HG02884 (cell line): ENCODE data around the gene LILRA5.
"Not testable (repeated sequence)": the region's sequence is repeated elsewhere in the genome, so short reads cannot be mapped to it uniquely, and the experiment has no call there.

Experiments
- ATAC-seq: cut with Tn5 transposase; IDR thresholded peaks from one replicate; pipeline ENCODE4 v1.9.1; 2021; ENCODE audit warnings: mild to moderate bottlenecking, moderate library complexity; ENCODE audit not compliant: unreplicated experiment

LILRA5 gene

DNA sequence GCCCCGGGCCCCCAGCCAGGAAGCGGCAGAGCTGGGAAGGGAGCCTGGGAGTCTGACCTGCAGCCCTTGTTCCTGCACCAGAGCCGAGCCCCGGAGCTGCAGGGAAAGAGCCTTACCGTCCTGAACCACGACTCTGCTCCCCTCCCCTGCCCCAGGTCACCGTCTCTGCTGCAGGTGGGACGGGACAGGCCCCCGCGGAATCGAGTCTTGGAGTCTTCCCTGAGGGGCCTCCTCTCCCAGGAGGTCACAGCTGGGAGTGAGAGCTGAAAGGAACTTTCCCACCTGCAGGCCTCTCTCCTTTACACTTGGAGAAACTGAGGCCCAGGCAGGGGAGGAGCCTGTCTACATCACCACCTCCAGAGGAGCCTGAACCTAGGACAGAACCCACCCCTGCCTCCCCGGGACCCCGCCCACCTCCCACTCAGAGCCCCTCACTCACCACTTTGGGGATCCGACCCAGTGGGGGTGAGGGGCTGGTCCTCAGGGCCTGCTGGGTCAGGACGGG lies 35.8 kb downstream of the LILRA5 start:
- not testable (repeated sequence) for ATAC-seq

DNA sequence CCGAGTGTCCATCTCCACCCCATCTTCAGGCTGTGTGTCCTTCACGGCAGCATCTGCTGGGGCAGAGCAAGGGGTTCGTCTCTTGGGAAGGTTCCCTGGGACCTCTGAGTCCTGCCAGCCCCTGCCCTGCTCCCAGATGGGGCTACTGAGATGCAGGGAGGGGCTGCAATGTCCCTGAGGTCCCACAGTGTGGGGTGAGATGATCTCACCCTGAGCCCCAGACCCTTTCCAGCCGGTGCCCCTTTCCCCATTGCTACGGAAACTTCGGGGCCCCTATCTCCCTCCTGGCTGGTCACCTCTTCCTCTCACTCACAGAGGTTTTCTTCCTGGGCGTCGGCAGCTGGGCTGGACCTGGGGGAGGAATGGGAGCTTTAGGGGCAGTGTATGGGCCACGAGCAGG lies 37.0 kb downstream of the LILRA5 start:
- no peak for ATAC-seq

- ATAC-seq: not testable (repeated sequence)
Observed at GRCh38 chr19:54274516-54274915, 38.5 kb downstream of the LILRA5 start.

GRCh38 chr19:54273821-54274220 lies 39.1 kb downstream of the LILRA5 start:
- no peak for ATAC-seq

DNA sequence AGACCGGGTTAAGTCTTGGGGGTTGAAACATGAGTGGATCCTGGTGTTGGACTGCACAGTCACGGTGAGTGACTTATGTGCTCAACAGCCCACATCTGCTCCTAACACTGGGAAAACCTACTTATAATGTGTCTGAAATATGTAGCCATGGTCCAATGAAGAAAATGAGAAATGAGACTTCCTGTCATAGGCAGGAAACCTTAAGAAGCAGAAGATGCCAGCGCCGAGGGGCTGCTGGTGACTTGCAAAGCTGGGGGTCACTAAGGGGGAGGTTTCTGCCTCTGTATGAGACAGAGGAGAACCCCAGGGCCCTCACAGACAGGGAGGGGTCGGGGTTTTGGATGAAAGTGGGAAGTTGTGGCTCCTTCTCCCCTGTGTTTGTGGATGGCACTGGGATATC lies 40.8 kb downstream of the LILRA5 start:
- ATAC-seq: not testable (repeated sequence)

GRCh38 chr19:54271587-54271986 lies 41.4 kb downstream of the LILRA5 start:
- not testable (repeated sequence) for ATAC-seq

DNA sequence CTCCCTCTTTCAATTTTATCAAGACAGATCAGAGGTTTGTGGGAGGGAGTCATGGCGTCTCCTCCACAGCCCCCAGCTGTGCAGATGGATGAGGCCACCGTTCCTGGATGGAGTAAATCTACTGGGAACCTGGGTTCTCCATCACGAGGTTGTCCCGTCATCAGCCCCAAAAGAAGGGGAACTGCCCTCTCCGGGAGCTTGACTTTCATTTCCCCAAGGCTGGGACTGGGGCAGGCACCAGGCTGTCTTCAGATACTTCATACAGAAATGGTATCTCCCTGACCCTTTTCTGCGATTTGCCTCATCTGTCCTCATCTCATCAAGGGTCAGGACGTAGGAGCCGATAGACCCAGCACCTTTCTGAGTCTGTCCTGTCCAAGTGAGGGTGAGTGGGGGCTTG lies 41.9 kb downstream of the LILRA5 start:
- no peak for ATAC-seq

GRCh38 chr19:54268936-54269335 lies 44.0 kb downstream of the LILRA5 start:
- ATAC-seq: no peak

DNA sequence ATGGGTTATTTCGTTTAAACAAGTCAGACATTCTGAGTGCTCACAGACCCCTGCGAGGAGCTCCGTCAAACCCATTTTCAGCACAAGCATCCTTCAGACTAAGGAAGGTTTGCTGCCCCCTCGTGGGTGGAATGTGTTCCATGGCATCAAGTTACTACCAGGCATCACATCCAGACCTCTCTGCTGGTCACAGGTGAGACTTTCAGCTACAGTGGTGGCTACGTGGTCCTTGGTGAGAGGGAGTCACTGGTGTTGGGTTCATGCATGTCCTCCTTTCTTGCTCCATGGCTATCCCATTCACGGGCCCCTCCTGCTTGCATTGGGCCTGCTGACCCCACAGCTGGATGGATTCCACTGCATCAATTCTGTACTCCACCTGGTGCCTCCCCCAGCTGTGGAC lies 46.8 kb downstream of the LILRA5 start:
- no peak for ATAC-seq

DNA sequence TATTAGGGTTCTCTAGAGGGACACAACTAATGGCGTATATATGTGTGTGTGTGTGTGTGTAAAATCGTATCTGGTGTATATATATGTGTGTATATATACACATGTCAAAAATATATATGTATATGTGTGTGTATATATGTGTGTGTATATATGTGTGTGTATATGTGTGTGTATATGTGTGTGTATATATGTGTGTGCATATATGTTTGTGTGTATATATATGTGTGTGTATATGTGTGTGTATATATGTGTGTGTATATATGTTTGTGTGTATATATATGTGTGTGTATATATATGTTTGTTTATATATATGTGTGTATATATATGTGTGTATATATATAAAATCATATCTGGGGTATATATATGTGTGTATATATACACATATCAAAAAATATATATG lies 50.5 kb downstream of the LILRA5 start:
- ATAC-seq: no peak

DNA sequence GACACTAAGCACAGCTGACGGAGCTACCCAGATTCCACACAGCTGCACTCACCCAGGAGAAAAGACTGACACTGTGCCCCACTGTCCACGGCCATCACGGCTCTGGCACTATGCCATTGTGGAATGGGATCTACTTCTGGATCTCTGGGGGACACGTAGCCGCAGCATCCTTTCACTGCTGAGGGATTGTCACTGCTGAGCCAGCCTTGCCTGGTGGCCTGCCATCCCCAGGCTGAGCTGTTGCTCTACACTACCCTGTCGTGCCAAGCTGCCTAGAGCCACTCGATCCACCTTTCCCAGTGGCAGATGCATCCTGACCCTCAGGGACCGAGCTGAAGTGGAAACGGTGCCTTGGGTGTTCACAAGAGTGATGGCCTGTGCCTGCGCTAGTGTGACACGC lies 50.9 kb downstream of the LILRA5 start:
- no peak for ATAC-seq

- ATAC-seq: no peak
Observed at GRCh38 chr19:54257116-54257480, 55.9 kb downstream of the LILRA5 start, which contains the start of gene LILRB5. LILRB5 (minus strand) TSS chr19:54257273; CDS start chr19:54257193, 80 bp downstream.
